A549 (cell line): ENCODE data around the gene EPHB1.

Source experiments
- CBX2 ChIP-seq: fragments of 200-600 bp; sonication (generic); IDR thresholded peaks from 2 replicates; pipeline ENCODE4 v1.6.1; 2016; ENCODE audit warnings: low read depth, mild to moderate bottlenecking, borderline replicate concordance
- EP300 ChIP-seq, 2 experiments: fragments of >200 bp; sonication (Bioruptor Twin); formaldehyde crosslinking; IDR thresholded peaks; 2 replicates in 1 of 2; 3 replicates in 1 of 2; pipeline ENCODE4 v1.6.1; 2016 to 2017
- MAZ ChIP-seq: fragments of 150-350 bp; IDR thresholded peaks from 2 replicates; pipeline ENCODE4 v1.6.1; 2014; ENCODE audit warnings: antibody characterized with exemption, low read depth, low read length, borderline replicate concordance
- POLR2A ChIP-seq: IDR thresholded peaks from 2 replicates; pipeline ENCODE4 v1.6.1; 2012; ENCODE audit warnings: mild to moderate bottlenecking, low read length
- POLR2AphosphoS2 ChIP-seq: conservative IDR thresholded peaks from 2 replicates; pipeline ENCODE4 v1.6.1; 2012; ENCODE audit warnings: low read length, improper control_type of control experiment, inconsistent platforms
- RFX5 ChIP-seq: fragments of 450-650 bp; IDR thresholded peaks from 2 replicates; pipeline ENCODE4 v1.7.1; 2014; ENCODE audit warnings: antibody characterized with exemption, mild to moderate bottlenecking, moderate library complexity
- TF ChIP-seq, protein P1 (sequence below): fragments of 200-600 bp; sonication (generic); IDR thresholded peaks from 2 replicates; pipeline ENCODE4 v1.6.1; 2016; ENCODE audit warnings: antibody characterized with exemption, mild to moderate bottlenecking, moderate library complexity
- TF ChIP-seq, protein P2 (sequence below): fragments of >200 bp; sonication (Bioruptor Twin); formaldehyde crosslinking; IDR thresholded peaks from 3 replicates; pipeline ENCODE4 v1.5.1; 2016
- TF ChIP-seq, protein P3 (sequence below): fragments of 150-350 bp; IDR thresholded peaks from 2 replicates; pipeline ENCODE4 v1.6.1; 2014; ENCODE audit warnings: low read depth, mild to moderate bottlenecking, low read length

DNA sequence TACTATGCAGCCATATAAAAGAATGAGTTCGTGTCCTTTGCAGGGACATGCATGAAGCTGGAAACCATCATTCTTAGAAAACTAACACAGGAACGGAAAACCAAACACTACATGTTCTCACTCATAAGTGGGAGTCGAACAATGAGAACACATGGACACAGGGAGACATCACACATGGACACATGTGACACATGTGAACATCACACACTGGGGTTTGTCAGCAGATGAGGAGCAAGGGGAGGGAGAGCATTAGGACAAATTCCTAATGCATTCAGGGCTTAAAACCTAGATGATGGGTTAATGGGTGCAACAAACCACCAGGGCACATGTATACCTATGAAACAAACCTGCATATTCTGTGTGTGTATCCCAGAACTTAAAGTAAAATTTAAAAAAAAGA lies 408.0 kb downstream of the EPHB1 start:
- TF ChIP-seq CBX2 (no peak), RFX5 (no peak), POLR2A (no peak), EP300 (IDR thresholded peaks at IDR 0.05) (no peak), MAZ (no peak), POLR2AphosphoS2 (no peak)
- TF ChIP-seq, protein P1, sequence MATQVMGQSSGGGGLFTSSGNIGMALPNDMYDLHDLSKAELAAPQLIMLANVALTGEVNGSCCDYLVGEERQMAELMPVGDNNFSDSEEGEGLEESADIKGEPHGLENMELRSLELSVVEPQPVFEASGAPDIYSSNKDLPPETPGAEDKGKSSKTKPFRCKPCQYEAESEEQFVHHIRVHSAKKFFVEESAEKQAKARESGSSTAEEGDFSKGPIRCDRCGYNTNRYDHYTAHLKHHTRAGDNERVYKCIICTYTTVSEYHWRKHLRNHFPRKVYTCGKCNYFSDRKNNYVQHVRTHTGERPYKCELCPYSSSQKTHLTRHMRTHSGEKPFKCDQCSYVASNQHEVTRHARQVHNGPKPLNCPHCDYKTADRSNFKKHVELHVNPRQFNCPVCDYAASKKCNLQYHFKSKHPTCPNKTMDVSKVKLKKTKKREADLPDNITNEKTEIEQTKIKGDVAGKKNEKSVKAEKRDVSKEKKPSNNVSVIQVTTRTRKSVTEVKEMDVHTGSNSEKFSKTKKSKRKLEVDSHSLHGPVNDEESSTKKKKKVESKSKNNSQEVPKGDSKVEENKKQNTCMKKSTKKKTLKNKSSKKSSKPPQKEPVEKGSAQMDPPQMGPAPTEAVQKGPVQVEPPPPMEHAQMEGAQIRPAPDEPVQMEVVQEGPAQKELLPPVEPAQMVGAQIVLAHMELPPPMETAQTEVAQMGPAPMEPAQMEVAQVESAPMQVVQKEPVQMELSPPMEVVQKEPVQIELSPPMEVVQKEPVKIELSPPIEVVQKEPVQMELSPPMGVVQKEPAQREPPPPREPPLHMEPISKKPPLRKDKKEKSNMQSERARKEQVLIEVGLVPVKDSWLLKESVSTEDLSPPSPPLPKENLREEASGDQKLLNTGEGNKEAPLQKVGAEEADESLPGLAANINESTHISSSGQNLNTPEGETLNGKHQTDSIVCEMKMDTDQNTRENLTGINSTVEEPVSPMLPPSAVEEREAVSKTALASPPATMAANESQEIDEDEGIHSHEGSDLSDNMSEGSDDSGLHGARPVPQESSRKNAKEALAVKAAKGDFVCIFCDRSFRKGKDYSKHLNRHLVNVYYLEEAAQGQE, result no peak
- TF ChIP-seq, protein P2, sequence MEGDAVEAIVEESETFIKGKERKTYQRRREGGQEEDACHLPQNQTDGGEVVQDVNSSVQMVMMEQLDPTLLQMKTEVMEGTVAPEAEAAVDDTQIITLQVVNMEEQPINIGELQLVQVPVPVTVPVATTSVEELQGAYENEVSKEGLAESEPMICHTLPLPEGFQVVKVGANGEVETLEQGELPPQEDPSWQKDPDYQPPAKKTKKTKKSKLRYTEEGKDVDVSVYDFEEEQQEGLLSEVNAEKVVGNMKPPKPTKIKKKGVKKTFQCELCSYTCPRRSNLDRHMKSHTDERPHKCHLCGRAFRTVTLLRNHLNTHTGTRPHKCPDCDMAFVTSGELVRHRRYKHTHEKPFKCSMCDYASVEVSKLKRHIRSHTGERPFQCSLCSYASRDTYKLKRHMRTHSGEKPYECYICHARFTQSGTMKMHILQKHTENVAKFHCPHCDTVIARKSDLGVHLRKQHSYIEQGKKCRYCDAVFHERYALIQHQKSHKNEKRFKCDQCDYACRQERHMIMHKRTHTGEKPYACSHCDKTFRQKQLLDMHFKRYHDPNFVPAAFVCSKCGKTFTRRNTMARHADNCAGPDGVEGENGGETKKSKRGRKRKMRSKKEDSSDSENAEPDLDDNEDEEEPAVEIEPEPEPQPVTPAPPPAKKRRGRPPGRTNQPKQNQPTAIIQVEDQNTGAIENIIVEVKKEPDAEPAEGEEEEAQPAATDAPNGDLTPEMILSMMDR, result no peak
- TF ChIP-seq, protein P3, sequence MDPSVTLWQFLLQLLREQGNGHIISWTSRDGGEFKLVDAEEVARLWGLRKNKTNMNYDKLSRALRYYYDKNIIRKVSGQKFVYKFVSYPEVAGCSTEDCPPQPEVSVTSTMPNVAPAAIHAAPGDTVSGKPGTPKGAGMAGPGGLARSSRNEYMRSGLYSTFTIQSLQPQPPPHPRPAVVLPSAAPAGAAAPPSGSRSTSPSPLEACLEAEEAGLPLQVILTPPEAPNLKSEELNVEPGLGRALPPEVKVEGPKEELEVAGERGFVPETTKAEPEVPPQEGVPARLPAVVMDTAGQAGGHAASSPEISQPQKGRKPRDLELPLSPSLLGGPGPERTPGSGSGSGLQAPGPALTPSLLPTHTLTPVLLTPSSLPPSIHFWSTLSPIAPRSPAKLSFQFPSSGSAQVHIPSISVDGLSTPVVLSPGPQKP, result no peak
